22Rv1 (cell line): Measurements from ENCODE around the gene GCNA.
A peak's percentile ranks its signal among the peaks of the same experiment; 100 is the strongest.
"Not testable (repeated sequence)": the region's sequence is repeated elsewhere in the genome, so short reads cannot be mapped to it uniquely, and the experiment has no call there.

Source experiments
- H3K27ac ChIP-seq: fragments of 450-650 bp; 2 replicates; pipeline ENCODE4 v1.5.1; 2017
- ZFX ChIP-seq: fragments of 450-650 bp; IDR thresholded peaks from 2 replicates; pipeline ENCODE4 v1.6.1; 2017; ENCODE audit warnings: antibody characterized with exemption, borderline replicate concordance
- TF ChIP-seq, protein P1 (sequence below): fragments of 450-650 bp; IDR thresholded peaks from 2 replicates; pipeline ENCODE4 v1.5.1; 2017; ENCODE audit warnings: mild to moderate bottlenecking

Gene GCNA

GRCh38 chrX:71579990-71580380, 1.7 kb downstream of the GCNA start:
- TF ChIP-seq, protein P1, sequence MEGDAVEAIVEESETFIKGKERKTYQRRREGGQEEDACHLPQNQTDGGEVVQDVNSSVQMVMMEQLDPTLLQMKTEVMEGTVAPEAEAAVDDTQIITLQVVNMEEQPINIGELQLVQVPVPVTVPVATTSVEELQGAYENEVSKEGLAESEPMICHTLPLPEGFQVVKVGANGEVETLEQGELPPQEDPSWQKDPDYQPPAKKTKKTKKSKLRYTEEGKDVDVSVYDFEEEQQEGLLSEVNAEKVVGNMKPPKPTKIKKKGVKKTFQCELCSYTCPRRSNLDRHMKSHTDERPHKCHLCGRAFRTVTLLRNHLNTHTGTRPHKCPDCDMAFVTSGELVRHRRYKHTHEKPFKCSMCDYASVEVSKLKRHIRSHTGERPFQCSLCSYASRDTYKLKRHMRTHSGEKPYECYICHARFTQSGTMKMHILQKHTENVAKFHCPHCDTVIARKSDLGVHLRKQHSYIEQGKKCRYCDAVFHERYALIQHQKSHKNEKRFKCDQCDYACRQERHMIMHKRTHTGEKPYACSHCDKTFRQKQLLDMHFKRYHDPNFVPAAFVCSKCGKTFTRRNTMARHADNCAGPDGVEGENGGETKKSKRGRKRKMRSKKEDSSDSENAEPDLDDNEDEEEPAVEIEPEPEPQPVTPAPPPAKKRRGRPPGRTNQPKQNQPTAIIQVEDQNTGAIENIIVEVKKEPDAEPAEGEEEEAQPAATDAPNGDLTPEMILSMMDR, result no peak
- no peak overlapping the region for H3K27ac ChIP-seq

DNA sequence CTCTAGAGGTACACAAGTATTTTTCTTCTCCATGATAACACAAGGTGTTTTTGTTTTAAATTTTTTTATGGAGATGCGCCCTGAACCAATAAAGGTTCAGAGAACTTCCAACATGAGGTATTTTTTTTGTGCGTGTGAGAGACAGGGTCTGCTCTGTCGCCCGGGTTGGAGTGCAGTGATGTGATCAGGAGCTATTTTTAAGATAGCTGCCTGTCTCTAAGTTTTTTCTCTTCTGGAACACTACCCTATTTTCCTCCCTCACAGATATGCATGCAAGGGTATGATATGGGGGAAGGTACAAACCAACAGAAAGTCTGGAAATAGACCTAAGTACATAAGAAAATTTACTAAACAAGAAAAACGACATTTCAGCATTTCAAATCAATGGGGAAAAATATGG, 3.0 kb downstream of the GCNA start:
- no peak for TF ChIP-seq ZFX
- TF ChIP-seq, protein P1, result no peak
- no peak overlapping the region for H3K27ac ChIP-seq

DNA sequence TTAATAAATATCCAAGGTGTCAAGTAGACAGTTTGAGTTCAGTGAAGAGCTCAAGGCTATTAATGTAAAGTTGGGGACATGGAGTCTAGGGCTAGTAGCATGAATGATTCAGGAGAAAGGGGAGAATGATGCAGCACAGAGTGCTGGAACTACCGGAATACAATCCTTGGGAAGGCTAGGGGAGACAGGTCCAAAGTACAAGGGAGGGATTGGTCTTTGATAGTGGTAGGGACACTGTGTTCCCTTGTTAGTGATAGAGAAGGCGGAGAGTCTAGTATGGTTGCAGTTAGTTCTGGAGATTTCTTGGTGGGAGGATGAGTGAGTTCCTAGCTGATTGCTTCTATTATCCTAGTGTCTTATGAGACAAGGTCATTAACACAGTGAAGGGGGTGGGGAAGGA, 8.7 kb downstream of the GCNA start:
- TF ChIP-seq ZFX, result no peak
- H3K27ac ChIP-seq, result peak overlapping the region; percentile 29; the same call in 1 of the 2 replicates

GRCh38 chrX:71593210-71593609, 15.0 kb downstream of the GCNA start:
- H3K27ac ChIP-seq, result not testable (repeated sequence)

DNA sequence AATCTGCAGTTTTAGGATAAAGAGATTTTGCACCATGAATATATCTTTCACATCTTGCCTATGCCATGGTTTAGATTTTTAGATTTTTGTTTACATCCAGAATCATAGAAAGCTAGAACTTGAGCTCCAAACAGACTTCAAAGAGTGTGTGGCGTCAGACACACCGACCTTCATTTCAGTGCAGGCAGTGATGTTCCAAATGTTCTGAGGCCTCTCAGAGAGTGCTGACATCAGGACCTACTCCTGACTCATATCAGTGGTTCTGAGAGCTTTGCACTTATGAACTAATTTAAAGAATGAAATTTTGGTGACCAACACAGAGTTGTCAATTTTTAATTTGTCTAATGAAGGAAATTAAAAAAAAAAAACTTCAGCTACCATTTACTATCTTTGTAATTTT, 21.7 kb downstream of the GCNA start:
- TF ChIP-seq, protein P1, result no peak
- TF ChIP-seq ZFX, result no peak
- no peak overlapping the region for H3K27ac ChIP-seq

DNA sequence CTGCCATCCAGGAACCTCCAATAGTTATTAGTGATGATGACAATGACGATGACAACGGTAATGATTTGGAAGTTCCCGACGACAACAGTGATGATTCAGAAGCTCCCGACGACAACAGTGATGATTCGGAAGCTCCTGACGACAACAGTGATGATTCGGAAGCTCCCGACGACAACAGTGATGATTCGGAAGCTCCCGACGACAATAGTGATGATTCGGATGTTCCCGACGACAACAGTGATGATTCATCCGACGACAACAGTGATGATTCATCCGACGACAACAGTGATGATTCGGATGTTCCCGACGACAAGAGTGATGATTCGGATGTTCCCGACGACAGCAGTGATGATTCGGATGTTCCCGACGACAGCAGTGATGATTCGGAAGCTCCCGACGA, 25.4 kb downstream of the GCNA start:
- no peak overlapping the region for H3K27ac ChIP-seq
- TF ChIP-seq, protein P1, result no peak
- TF ChIP-seq ZFX, result no peak

GRCh38 chrX:71604141-71604540, 25.9 kb downstream of the GCNA start:
- TF ChIP-seq ZFX, result no peak
- TF ChIP-seq, protein P1, result no peak
- H3K27ac ChIP-seq, result no peak overlapping the region

GRCh38 chrX:71604796-71605568, 26.7 kb downstream of the GCNA start:
- no peak for TF ChIP-seq ZFX
- TF ChIP-seq, protein P1, result no peak
- no peak overlapping the region for H3K27ac ChIP-seq
